Measurements from ENCODE around the gene SMIM45.

GRCh38 chr22:41943661-41944209, 8.2 kb upstream of the SMIM45 start:
- no peak for TF ChIP-seq ZNF366 (tag by site-specific recombination; conservative IDR thresholded peaks at IDR 0.05)
- no peak for TF ChIP-seq ZNF133 (tag by site-specific recombination; IDR thresholded peaks at IDR 0.05)
- TF ChIP-seq ZBTB21 (tag by site-specific recombination; IDR thresholded peaks at IDR 0.05): no peak
- TF ChIP-seq REST (tag by site-specific recombination; IDR thresholded peaks at IDR 0.05): no peak
